ENCODE results near the gene ATP8B1. TPM values are rescaled to one million over a fixed set of nuclear protein-coding genes. Genes with fewer than 3 reads are reported as not detected.
A peak's percentile ranks its signal among the peaks of the same experiment; 100 is the strongest.

The ATP8B1 gene
- total and polyA plus RNA-seq, 9 of the 15 experiments (the other 6 are each of a cell fraction or from before 2014, with no cell fraction given), result 0.01 to 0.22 (median 0.03) TPM; not detected in 3

DNA sequence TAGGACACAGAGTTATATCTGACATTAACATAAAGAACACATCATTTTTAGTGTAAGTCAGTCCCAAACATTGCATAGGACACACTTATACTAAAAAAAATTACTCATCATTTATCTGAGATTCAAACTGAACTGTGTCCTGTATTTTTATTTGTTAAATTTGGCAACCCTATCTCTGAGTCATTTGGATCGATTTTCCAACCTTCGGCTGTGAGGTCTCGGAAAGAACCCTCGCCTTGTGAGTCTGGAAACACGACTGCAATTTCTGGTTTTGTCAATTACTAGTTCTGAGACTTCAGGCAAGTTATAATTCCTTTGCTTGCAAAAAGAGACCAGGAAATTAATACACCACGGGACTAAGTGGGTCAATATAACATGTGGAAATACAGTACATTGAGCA, 14.0 kb downstream of the ATP8B1 start (continued):
- TF ChIP-seq, protein P1, sequence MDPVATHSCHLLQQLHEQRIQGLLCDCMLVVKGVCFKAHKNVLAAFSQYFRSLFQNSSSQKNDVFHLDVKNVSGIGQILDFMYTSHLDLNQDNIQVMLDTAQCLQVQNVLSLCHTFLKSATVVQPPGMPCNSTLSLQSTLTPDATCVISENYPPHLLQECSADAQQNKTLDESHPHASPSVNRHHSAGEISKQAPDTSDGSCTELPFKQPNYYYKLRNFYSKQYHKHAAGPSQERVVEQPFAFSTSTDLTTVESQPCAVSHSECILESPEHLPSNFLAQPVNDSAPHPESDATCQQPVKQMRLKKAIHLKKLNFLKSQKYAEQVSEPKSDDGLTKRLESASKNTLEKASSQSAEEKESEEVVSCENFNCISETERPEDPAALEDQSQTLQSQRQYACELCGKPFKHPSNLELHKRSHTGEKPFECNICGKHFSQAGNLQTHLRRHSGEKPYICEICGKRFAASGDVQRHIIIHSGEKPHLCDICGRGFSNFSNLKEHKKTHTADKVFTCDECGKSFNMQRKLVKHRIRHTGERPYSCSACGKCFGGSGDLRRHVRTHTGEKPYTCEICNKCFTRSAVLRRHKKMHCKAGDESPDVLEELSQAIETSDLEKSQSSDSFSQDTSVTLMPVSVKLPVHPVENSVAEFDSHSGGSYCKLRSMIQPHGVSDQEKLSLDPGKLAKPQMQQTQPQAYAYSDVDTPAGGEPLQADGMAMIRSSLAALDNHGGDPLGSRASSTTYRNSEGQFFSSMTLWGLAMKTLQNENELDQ (CRISPR knock-in tag; IDR thresholded peaks at IDR 0.05; ENCODE audit: borderline replicate concordance), result no peak
- no peak for TF ChIP-seq PTRF (tag; IDR thresholded peaks at IDR 0.05)
- no peak for TF ChIP-seq TAF7 (tag; IDR thresholded peaks at IDR 0.05)
- no peak for TF ChIP-seq ZNF175 (CRISPR knock-in tag; IDR thresholded peaks at IDR 0.05; ENCODE audit: low read depth)

DNA sequence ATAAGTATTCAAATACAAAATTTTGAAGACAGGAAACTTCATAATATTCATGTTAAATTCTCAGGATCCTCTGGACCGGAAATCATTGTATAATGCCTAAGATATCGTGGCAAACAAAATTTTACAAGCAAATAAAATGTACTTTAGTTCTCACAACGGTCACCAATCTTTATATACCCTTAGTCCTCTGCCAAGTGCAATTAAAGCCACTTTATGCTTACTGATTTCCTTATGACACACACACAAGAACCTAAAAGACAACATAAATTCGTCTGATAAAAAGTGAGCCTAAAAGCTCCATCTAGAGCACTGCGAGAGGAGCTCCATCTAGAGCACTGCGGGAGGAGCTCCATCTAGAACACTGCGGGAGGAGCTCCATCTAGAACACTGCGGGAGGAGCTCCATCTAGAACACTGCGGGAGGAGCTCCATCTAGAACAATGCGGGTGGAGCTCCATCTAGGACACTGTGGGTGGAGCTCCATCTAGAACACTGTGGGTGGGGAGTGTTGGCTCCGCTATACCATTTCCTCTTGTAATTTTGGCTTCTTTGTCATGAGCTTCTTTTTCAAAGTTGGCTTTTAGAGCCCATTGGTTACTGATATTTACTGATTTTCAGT, 15.9 kb downstream of the ATP8B1 start:
- POLR2A ChIA-PET, result interaction anchor here (0.5 kb wide), 1 partner anchor 48 kb away, joined by 3 read pairs; no protein-coding TSS in a partner anchor
- H2AFZ ChIP-seq (ENCODE audit: low read depth, low read length), result no peak overlapping the region
- H4K20me1 ChIP-seq (replicated peaks; ENCODE audit: control insufficient read depth, insufficient read depth, low read length), result no peaks in the 10 kb centered on the region
- no peaks in the 10 kb centered on the region for H3K9me1 ChIP-seq (ENCODE audit: control insufficient read depth, insufficient read depth, low read length)
- 65% methylated on average over 11 of the region's 11 CpGs for WGBS (ENCODE audit: insufficient coverage, low coverage, missing lambda C conversion rate)
- TF ChIP-seq, protein P2, sequence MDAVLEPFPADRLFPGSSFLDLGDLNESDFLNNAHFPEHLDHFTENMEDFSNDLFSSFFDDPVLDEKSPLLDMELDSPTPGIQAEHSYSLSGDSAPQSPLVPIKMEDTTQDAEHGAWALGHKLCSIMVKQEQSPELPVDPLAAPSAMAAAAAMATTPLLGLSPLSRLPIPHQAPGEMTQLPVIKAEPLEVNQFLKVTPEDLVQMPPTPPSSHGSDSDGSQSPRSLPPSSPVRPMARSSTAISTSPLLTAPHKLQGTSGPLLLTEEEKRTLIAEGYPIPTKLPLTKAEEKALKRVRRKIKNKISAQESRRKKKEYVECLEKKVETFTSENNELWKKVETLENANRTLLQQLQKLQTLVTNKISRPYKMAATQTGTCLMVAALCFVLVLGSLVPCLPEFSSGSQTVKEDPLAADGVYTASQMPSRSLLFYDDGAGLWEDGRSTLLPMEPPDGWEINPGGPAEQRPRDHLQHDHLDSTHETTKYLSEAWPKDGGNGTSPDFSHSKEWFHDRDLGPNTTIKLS (IDR thresholded peaks at IDR 0.05; ENCODE audit: borderline replicate concordance, low read depth), result peak; percentile 95; the same call in 1 of the 2 replicates
- TF ChIP-seq ARNT (IDR thresholded peaks at IDR 0.05), result peak in 1 of 2 experiments; percentile 57; a peak in 1 of 4 replicates
- TF ChIP-seq, protein P3, sequence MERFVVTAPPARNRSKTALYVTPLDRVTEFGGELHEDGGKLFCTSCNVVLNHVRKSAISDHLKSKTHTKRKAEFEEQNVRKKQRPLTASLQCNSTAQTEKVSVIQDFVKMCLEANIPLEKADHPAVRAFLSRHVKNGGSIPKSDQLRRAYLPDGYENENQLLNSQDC (CRISPR knock-in tag; IDR thresholded peaks at IDR 0.05), result no peak
- TF ChIP-seq, protein P4, sequence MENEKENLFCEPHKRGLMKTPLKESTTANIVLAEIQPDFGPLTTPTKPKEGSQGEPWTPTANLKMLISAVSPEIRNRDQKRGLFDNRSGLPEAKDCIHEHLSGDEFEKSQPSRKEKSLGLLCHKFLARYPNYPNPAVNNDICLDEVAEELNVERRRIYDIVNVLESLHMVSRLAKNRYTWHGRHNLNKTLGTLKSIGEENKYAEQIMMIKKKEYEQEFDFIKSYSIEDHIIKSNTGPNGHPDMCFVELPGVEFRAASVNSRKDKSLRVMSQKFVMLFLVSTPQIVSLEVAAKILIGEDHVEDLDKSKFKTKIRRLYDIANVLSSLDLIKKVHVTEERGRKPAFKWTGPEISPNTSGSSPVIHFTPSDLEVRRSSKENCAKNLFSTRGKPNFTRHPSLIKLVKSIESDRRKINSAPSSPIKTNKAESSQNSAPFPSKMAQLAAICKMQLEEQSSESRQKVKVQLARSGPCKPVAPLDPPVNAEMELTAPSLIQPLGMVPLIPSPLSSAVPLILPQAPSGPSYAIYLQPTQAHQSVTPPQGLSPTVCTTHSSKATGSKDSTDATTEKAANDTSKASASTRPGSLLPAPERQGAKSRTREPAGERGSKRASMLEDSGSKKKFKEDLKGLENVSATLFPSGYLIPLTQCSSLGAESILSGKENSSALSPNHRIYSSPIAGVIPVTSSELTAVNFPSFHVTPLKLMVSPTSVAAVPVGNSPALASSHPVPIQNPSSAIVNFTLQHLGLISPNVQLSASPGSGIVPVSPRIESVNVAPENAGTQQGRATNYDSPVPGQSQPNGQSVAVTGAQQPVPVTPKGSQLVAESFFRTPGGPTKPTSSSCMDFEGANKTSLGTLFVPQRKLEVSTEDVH (IDR thresholded peaks at IDR 0.05; ENCODE audit: low read depth, partially characterized antibody), result peak; percentile 51
- TF ChIP-seq RAD21 (CRISPR knock-in tag; conservative IDR thresholded peaks at IDR 0.05 in 1 of 2, IDR thresholded peaks at IDR 0.05 in 1 of 2), result no peak
- no peaks in the 10 kb centered on the region for H3K79me2 ChIP-seq (ENCODE audit: control insufficient read depth, insufficient read depth, low read length)
- no peak overlapping the region for H3K27ac ChIP-seq (ENCODE audit: extremely low read depth, low read depth, low read length)
- no peak overlapping the region for H3K9ac ChIP-seq (ENCODE audit: insufficient read depth in 1 of 2, low read depth in 2 of 2, low read length in 2 of 2)
- in situ Hi-C loops (cut with MboI) (no loop called here), intact Hi-C loops (cut with micrococcal nuclease) (no loop called here)
- H3K27me3 ChIP-seq (ENCODE audit: control insufficient read depth in 2 of 2, insufficient read depth in 2 of 2, low read length in 2 of 2), result no peaks in the 10 kb centered on the region
- CTCF ChIA-PET (ENCODE audit: low intra/inter-chr PET ratio), result no interaction called here
- DNase-seq (ENCODE audit: extremely low read depth in 1 of 4, low spot score in 3 of 4) (no peak), ATAC-seq (no peak), FAIRE-seq (no peak)
- BruUV-seq (replicated peaks), result no TSS peak
- H3K4me2 ChIP-seq (ENCODE audit: insufficient read depth, low read length), result no peak overlapping the region
- H3K4me1 ChIP-seq (replicated peaks in 1 of 2; ENCODE audit: control insufficient read depth in 2 of 2, insufficient read depth in 2 of 2, low read length in 2 of 2), result peaks cover 7 to 8% of the 10 kb centered on the region in 2 experiments; a peak in 3 of 5 replicates
- H3K4me3 ChIP-seq, result no peak overlapping the region
- no peaks in the 10 kb centered on the region for H3K36me3 ChIP-seq (ENCODE audit: control insufficient read depth, insufficient read depth, low read length)
- no peaks in the 10 kb centered on the region for H3K9me3 ChIP-seq (replicated peaks; ENCODE audit: control insufficient read depth, insufficient read depth, low read depth, low read length)
